NCI-H2081 (cell line): ENCODE results near the gene KDM2A.
"Not testable (repeated sequence)": the region's sequence is repeated elsewhere in the genome, so short reads cannot be mapped to it uniquely, and the experiment has no call there.

Source experiments
- DNase-seq, 2 experiments: peaks; one replicate each; lab custom pipeline; 2025; lab: John Stamatoyannopoulos, UW

KDM2A gene

GRCh38 chr11:67260885-67261639 is 142.0 kb downstream of the KDM2A start:
- not testable (repeated sequence) for DNase-seq

GRCh38 chr11:67261640-67261945 is 142.5 kb downstream of the KDM2A start:
- no peak for DNase-seq

GRCh38 chr11:67261946-67262681 is 143.1 kb downstream of the KDM2A start:
- no peak for DNase-seq

GRCh38 chr11:67262731-67263675 is 143.9 kb downstream of the KDM2A start:
- DNase-seq, result peak; percentile 48 to 75

GRCh38 chr11:67264260-67264659 is 145.2 kb downstream of the KDM2A start:
- DNase-seq, result no peak

GRCh38 chr11:67264877-67265632 is 146.0 kb downstream of the KDM2A start:
- DNase-seq, result no peak

GRCh38 chr11:67265633-67266448 is 146.8 kb downstream of the KDM2A start:
- peak; percentile 39 to 53 for DNase-seq

GRCh38 chr11:67266449-67267187 is 147.6 kb downstream of the KDM2A start, which contains the start of gene GRK2:
Gene GRK2 (plus strand): TSS chr11:67266473. CDS start chr11:67266700, 227 bp downstream.
- peak in 1 of 2 experiments; percentile 36 for DNase-seq

GRCh38 chr11:67267188-67268080 is 148.4 kb downstream of the KDM2A start:
- DNase-seq, result peak in 1 of 2 experiments; percentile 23

- no peak for DNase-seq
These were observed 149.3 kb downstream of the KDM2A start for GRCh38 chr11:67268081-67268961.

GRCh38 chr11:67268962-67269268 is 149.9 kb downstream of the KDM2A start:
- DNase-seq, result no peak

GRCh38 chr11:67269401-67270255 is 150.6 kb downstream of the KDM2A start:
- no peak for DNase-seq

GRCh38 chr11:67270256-67271204 is 151.5 kb downstream of the KDM2A start:
- DNase-seq, result no peak

- no peak for DNase-seq
These were observed 152.1 kb downstream of the KDM2A start for GRCh38 chr11:67271205-67271540.

- DNase-seq, result no peak
These were observed 152.7 kb downstream of the KDM2A start for GRCh38 chr11:67271541-67272284.
